Bronchial epithelial cell (primary cell): ENCODE measurements around the gene DCTN3. TPM values are rescaled to one million over a fixed set of nuclear protein-coding genes. Genes with fewer than 3 reads are reported as not detected.

Experiments used
- DNase-seq: peaks from one replicate; pipeline ENCODE4 v3.0.0-alpha.2; 2010; ENCODE audit warnings: low read depth
- FAIRE-seq: peaks from 2 replicates; lab custom pipeline; 2011; peaks lifted over from hg19 to GRCh38; lab: Jason Lieb, UNC
- H3K27me3 ChIP-seq: 2 replicates; pipeline ENCODE4 v1.5.1; 2011; ENCODE audit warnings: low read length; ENCODE audit not compliant: control insufficient read depth, insufficient read depth
- H3K36me3 ChIP-seq: 2 replicates; pipeline ENCODE4 v1.5.1; 2011; ENCODE audit warnings: low read length; ENCODE audit not compliant: control insufficient read depth, insufficient read depth
- H3K4me3 ChIP-seq: 2 replicates; pipeline ENCODE4 v1.5.1; 2011; ENCODE audit warnings: mild to moderate bottlenecking, low read depth, low read length, control low read depth
- CTCF ChIP-seq: IDR thresholded peaks from 2 replicates; pipeline ENCODE4 v1.5.1; 2011; ENCODE audit warnings: mild to moderate bottlenecking, moderate library complexity, low read length, control low read depth, inconsistent platforms; ENCODE audit not compliant: insufficient read depth, severe bottlenecking
- total RNA-seq: library from RNA; depleted of rRNA; stranded (reverse); fragments of >200 nt; gene quantifications from 2 replicates; pipeline ENCODE4 v1.2.1, GENCODE V29; 2014

DCTN3 gene
- total RNA-seq, 1 donor from 2014 or later: 57.1 TPM

GRCh38 chr9:34581318-34581717, 39.0 kb downstream of the DCTN3 start:
- no peak for TF ChIP-seq CTCF
- FAIRE-seq: peak; percentile 95
- no peak for DNase-seq
- H3K4me3 ChIP-seq: no peak overlapping the region
- peaks cover 52% of the 10 kb centered on the region for H3K27me3 ChIP-seq
- H3K36me3 ChIP-seq: no peaks in the 10 kb centered on the region

- no peak for DNase-seq
- no peak overlapping the region for H3K4me3 ChIP-seq
- no peak for TF ChIP-seq CTCF
- FAIRE-seq: no peak
- no peaks in the 10 kb centered on the region for H3K36me3 ChIP-seq
- H3K27me3 ChIP-seq: peaks cover 51% of the 10 kb centered on the region
Observed at GRCh38 chr9:34580358-34580757, 39.9 kb downstream of the DCTN3 start.

GRCh38 chr9:34579808-34580163, 40.5 kb downstream of the DCTN3 start:
- DNase-seq (no peak), FAIRE-seq (no peak)
- Histone ChIP-seq H3K27me3 (peaks cover 48% of the 10 kb centered on the region), H3K4me3 (no peak overlapping the region), H3K36me3 (no peaks in the 10 kb centered on the region)
- TF ChIP-seq CTCF: no peak

GRCh38 chr9:34579104-34579807, 41.0 kb downstream of the DCTN3 start:
- no peaks in the 10 kb centered on the region for H3K36me3 ChIP-seq
- no peak for FAIRE-seq
- peaks cover 47% of the 10 kb centered on the region for H3K27me3 ChIP-seq
- H3K4me3 ChIP-seq: no peak overlapping the region
- no peak for TF ChIP-seq CTCF
- no peak for DNase-seq

GRCh38 chr9:34578241-34579103, 41.8 kb downstream of the DCTN3 start:
- H3K27me3 ChIP-seq: peaks cover 47% of the 10 kb centered on the region
- TF ChIP-seq CTCF: no peak
- no peak overlapping the region for H3K4me3 ChIP-seq
- H3K36me3 ChIP-seq: no peaks in the 10 kb centered on the region
- DNase-seq (peak; percentile 41), FAIRE-seq (no peak)
